Medulla oblongata (tissue), 1 donor: ENCODE measurements around the gene RAB7B.
A peak's percentile ranks its signal among the peaks of the same experiment; 100 is the strongest.

ENCODE experiments used
- DNase-seq: peaks from one replicate; pipeline ENCODE4 v3.0.0-alpha.2; 2015; ENCODE audit errors: extremely low spot score

RAB7B gene

DNA sequence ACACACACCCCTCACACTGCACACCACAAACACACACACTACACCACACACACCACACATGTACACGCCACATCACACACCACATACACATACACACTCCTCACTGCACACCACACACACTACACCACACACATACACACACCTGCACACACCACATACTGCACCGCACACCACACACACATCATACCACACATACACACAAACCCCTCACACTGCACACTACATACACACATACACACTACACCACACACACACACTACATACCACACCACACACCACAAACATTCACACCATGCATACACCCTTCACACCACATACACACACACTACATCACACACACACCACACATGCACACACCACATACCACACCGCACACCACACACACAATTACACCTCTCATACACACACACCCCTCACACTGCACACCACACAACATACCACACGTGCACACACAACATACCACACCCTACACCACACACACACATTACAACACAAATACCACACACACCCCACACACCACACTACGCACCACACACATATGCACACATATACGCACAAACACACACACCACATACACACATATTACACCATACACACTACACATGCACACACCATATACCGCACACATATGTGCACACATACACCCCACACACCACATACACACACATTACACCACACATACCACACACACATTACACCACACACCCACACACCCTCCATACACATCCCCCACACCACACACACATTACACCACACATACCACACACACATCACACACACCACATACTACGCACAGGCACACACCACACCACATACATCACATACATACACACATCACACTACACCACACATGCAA, 29.6 kb downstream of the RAB7B start:
- DNase-seq: no peak

- no peak for DNase-seq
Measured at GRCh38 chr1:205972491-205973168, 30.6 kb downstream of the RAB7B start.

DNA sequence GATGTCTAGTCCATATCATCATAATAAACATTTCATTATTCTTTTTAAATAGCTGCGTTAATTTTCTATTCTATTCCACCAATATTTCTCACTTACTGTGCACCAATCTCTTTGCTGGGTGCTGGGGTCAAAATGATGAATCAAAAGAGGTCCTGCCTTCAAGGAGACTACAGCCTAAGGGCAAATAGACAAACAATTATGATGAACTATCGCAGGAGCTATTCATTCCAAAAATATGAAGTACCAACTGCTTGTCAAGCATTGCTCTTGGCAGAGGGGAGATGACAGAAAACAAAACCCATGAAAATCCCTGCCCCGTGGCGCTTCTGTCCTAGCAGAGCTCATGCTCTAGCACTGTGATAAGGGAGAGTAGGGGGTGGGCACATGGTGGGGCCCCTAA, 31.1 kb downstream of the RAB7B start:
- no peak for DNase-seq

GRCh38 chr1:205971082-205971481, 32.1 kb downstream of the RAB7B start:
- DNase-seq: no peak

DNA sequence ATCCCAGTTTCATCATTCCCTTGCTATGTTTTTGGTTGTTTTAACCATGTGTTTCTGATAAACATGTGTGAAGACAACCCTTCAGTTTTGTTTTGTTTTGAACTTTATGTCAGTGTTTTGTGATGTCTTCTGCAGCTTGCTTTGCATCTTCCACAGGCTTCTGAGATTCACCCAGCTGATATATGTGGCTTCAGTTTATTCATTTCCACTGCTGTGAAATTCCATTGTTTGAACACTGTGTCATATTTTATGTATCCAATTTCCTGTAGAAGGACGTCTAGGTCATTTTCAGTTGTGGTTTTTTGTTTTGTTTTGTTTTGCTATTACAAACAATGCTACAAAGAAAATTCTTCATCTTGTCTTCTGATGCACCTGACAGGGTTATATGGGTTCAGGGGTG, 32.7 kb downstream of the RAB7B start:
- DNase-seq: no peak

DNA sequence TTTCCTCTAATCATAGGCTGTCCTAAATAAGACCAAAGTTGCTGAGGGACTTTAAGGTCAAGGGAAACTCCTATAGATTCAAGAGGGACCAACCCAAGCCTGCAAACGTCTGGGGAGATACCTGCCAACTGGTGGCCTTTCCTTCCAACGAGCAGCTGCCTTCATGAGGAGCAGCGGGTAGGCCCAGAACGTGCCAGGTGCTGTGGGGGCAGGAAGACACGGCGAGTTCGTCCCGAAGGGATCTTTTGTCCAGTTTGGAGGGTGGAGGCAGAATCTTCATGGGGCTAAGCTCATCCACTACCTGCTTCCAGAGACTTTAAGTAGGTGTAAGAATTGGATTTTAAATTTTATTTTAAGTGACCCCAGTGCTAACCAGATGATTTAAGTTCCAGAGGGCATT, 34.0 kb downstream of the RAB7B start:
- no peak for DNase-seq

GRCh38 chr1:205967554-205968335, 35.5 kb downstream of the RAB7B start:
- DNase-seq: no peak

DNA sequence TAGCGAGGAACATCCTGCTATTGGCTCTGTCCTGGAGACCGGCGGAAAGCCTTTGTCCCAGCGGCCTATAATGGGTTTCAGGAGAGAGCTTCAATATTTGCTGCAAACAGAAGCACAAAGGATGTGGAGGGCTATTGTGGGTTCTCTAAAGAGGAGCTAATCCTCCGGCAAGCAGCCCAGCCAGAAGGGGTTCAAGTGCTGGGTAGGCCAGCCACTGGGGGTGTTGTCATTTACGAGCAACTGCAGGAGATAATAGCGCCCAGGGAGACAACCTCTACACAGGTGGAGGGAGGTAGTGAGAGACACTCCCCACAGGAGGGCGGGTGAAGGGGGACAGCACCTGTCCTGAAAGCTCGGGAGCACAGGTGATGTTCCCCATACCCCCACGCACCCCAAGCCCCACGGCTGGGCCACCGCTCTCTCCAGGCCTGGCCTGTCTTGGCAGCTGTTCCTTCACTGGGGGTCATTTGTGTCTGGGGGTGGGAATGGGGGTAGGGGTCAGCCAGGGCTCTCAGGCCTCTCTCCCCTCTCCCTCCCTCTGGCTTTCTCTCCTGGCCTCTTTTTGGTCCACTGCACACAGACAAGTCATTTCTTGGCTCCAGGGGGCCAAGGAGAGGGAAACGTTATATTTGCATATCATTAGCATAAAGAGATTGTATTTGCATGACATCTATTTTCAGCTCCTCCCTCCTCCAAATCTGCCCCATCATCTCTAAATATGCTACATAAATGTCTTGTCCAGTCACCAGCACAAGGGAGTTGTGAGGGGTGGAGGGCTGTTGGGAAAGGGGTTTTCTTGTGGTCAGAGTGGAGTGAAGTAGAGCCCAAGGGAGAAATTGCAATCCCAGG, 37.9 kb downstream of the RAB7B start:
- no peak for DNase-seq

DNA sequence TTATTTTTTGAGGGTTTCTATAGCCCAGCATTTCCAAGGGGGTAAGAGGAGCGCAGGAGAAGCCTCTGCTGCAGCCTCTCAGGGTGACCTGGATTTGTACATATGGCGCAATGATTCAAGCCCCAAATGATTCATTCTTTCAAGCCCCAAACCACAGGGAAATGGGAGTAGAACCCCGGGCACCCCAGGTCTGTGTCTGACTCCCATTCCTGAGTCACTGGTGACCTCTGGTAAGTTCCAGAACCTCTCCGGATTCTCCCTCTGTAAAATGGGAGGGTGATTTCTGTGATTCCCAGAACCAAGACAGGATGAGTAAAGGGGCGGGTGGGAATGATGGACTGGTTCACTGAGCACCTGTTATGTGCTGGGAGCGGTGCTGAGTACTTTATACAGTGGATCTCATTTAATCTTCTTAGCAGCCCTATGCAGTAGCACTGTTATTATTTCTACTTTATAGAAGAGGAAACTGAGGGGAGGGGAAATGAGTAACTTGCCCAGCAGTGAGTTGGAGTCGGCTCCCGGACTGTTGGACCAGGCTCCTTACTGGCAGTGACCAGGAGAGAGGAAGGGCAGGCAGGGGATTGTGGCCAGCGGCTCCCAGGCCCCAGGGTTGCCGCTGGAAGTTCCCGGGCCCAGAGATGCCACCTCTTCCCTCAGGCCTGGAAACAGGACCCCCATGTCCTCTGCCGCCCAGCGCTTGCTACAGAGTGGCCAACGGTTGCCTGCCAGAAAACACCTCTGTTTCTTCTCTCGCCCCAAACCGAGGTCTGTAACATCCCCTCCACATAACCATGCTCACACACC, 39.6 kb downstream of the RAB7B start:
- DNase-seq: no peak

DNA sequence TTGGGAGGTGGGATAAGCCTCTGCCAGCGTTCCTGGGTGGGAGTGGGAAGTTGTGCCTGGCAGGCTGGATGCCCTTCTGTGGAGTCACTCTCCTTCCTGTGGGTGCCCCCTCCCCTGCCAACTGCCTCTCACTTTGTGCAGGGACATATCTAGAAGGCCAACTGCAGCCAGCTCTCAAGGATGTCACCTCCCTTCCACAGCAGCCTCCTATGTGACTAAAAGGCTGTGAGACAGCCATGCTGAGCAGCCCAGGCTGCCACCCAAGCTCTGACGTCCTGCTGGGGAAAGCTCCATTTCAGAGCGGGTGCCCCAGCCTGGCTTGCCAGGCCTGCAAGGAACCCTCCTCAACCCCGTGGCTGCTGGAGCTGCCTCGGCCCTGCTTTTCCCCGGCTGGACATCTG, 40.4 kb downstream of the RAB7B start:
- DNase-seq: no peak

DNA sequence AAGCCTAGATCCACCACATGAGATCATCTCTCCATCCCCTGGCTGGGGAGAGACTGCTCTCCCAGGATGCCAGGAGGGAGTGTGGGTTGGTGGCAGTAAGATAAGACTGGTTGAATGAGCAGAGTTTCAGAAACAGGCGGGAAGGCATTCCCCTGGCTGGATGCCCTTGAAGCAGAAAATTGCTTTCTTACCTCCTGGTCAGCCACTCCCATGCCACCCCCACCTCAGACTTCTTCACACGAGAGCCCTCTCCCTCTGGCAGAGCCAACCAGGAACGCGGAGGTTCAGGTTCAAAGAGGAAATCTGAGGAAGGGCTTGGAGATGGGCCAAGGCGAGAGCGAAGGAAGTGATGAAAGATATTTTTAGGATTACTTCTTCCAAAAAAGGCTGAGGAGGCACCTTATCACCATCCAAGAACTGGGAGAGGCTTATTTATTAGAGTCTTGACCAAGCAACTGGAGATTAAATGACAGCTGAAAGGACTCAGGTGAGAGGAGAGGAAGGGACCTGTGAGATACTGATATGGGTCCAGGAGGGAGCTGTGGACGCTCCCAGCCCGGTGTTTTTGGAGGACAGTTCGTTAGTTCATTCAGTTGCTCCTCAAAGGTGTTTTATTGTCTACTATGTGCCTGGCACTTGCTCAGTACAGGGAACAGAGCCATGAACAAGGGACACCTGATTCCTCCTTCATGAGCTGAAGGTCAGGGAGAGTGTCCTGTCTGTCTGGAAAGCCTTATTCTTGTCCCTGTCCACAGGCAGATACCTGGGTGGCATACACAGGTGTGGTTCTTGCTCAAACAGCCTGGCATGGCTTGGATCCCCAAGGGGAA, 41.0 kb downstream of the RAB7B start:
- no peak for DNase-seq

GRCh38 chr1:205961405-205961804, 41.8 kb downstream of the RAB7B start:
- peak; percentile 66 for DNase-seq

GRCh38 chr1:205959789-205960188, 43.4 kb downstream of the RAB7B start:
- DNase-seq: no peak

GRCh38 chr1:205955499-205955898, 47.7 kb downstream of the RAB7B start:
- DNase-seq: no peak

- DNase-seq: no peak
Measured at GRCh38 chr1:205954819-205955404, 48.3 kb downstream of the RAB7B start.

GRCh38 chr1:205951746-205952145, 51.4 kb downstream of the RAB7B start:
- no peak for DNase-seq

GRCh38 chr1:205950826-205951549, 52.2 kb downstream of the RAB7B start:
- DNase-seq: no peak

DNA sequence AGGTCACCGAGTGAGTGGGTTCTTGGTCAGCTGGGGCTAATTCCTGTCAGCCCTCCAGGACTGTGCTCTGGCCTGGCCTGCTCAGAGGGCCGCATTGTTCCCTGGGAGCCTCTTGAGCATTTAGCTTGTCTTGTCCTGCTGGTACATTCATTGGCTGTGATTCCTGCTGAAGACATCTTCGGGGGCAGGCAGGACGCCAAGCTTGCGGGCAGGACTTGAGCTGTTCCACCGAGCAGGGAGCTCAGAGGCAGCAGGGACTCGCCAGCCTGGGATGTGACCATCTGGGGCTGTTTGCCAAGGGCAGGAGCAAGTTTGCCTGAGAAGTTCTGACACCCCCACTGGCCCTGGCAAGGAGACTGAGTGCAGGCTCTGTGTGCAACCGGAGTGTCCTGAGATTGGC, 52.9 kb downstream of the RAB7B start:
- DNase-seq: peak; percentile 85

GRCh38 chr1:205949753-205950152, 53.4 kb downstream of the RAB7B start:
- DNase-seq: no peak
